Skeletal muscle tissue (tissue), 4 donors: ENCODE measurements around the gene PWP2. TPM values are rescaled to one million over a fixed set of nuclear protein-coding genes. Genes with fewer than 3 reads are reported as not detected.
"Not testable (repeated sequence)": the region's sequence is repeated elsewhere in the genome, so short reads cannot be mapped to it uniquely, and the experiment has no call there.

Experiments
- H3K27ac ChIP-seq: one replicate; pipeline ENCODE4 v1.7.0; 2013; ENCODE audit warnings: mild to moderate bottlenecking, low read depth, low read length, inconsistent platforms
- H3K27me3 ChIP-seq, 3 donors: one replicate each; pipeline ENCODE4 v1.7.0; 2013; ENCODE audit warnings: low read length in 3 of 3; ENCODE audit not compliant: control insufficient read depth in 3 of 3, insufficient read depth in 3 of 3
- H3K36me3 ChIP-seq, 3 donors: one replicate each; pipeline ENCODE4 v1.7.0; 2013; ENCODE audit warnings: low read length in 3 of 3; ENCODE audit not compliant: control insufficient read depth in 3 of 3, insufficient read depth in 3 of 3
- H3K4me1 ChIP-seq, 3 donors: one replicate each; pipeline ENCODE4 v1.7.0; 2013; ENCODE audit warnings: low read length in 3 of 3, mild to moderate bottlenecking in 3 of 3; ENCODE audit not compliant: control insufficient read depth in 3 of 3, insufficient read depth in 3 of 3
- H3K4me3 ChIP-seq, 3 donors: one replicate each; pipeline ENCODE4 v1.7.0; 2013; ENCODE audit warnings: low read length in 3 of 3
- H3K9ac ChIP-seq, 3 donors: one replicate each; pipeline ENCODE4 v1.7.0; 2013; ENCODE audit warnings: low read length in 3 of 3, mild to moderate bottlenecking in 3 of 3, moderate library complexity in 2 of 3, low read depth in 1 of 3
- H3K9me3 ChIP-seq, 3 donors: one replicate each; pipeline ENCODE4 v1.7.0; 2013; ENCODE audit warnings: low read length in 3 of 3; ENCODE audit not compliant: control insufficient read depth in 3 of 3
- total RNA-seq: library from RNA; depleted of rRNA; stranded (reverse); fragments of >200 nt; gene quantifications from one replicate; pipeline ENCODE4 v1.2.3, GENCODE V29; 2014
- donor health status: Osteomylitis.

PWP2 gene
- total RNA-seq, 1 donor from 2014 or later: 7.3 TPM

- not testable (repeated sequence) for H3K4me3 ChIP-seq, H3K9ac ChIP-seq, H3K9me3 ChIP-seq, H3K27me3 ChIP-seq, H3K36me3 ChIP-seq, H3K4me1 ChIP-seq, H3K27ac ChIP-seq
These were observed 20.6 kb downstream of the PWP2 start for GRCh38 chr21:44127827-44128226.

GRCh38 chr21:44133715-44134057 is 26.5 kb downstream of the PWP2 start:
- H3K36me3 ChIP-seq, H3K27me3 ChIP-seq, H3K9ac ChIP-seq, H3K4me3 ChIP-seq, H3K9me3 ChIP-seq, H3K4me1 ChIP-seq, H3K27ac ChIP-seq: not testable (repeated sequence)

- H3K27me3 ChIP-seq, H3K36me3 ChIP-seq, H3K4me1 ChIP-seq, H3K4me3 ChIP-seq, H3K27ac ChIP-seq, H3K9ac ChIP-seq, H3K9me3 ChIP-seq: not testable (repeated sequence)
These were observed 27.5 kb downstream of the PWP2 start for GRCh38 chr21:44134732-44135131.

GRCh38 chr21:44138039-44138438 is 30.8 kb downstream of the PWP2 start:
- not testable (repeated sequence) for H3K9ac ChIP-seq, H3K4me1 ChIP-seq, H3K27me3 ChIP-seq, H3K9me3 ChIP-seq, H3K36me3 ChIP-seq, H3K4me3 ChIP-seq, H3K27ac ChIP-seq

- not testable (repeated sequence) for H3K9ac ChIP-seq, H3K27me3 ChIP-seq, H3K36me3 ChIP-seq, H3K4me3 ChIP-seq, H3K27ac ChIP-seq, H3K4me1 ChIP-seq, H3K9me3 ChIP-seq
These were observed 32.8 kb downstream of the PWP2 start for GRCh38 chr21:44139787-44140551.

- not testable (repeated sequence) for H3K36me3 ChIP-seq, H3K4me3 ChIP-seq, H3K9ac ChIP-seq, H3K9me3 ChIP-seq, H3K27ac ChIP-seq, H3K4me1 ChIP-seq, H3K27me3 ChIP-seq
These were observed 33.3 kb downstream of the PWP2 start for GRCh38 chr21:44140552-44140932.

GRCh38 chr21:44142470-44142869 is 35.3 kb downstream of the PWP2 start:
- H3K4me3 ChIP-seq, H3K9me3 ChIP-seq, H3K4me1 ChIP-seq, H3K27me3 ChIP-seq, H3K9ac ChIP-seq, H3K27ac ChIP-seq, H3K36me3 ChIP-seq: not testable (repeated sequence)

- H3K9ac ChIP-seq, H3K4me3 ChIP-seq, H3K36me3 ChIP-seq, H3K27ac ChIP-seq, H3K4me1 ChIP-seq, H3K9me3 ChIP-seq, H3K27me3 ChIP-seq: not testable (repeated sequence)
These were observed 36.2 kb downstream of the PWP2 start for GRCh38 chr21:44143380-44143779.

GRCh38 chr21:44143996-44144395 is 36.8 kb downstream of the PWP2 start:
- H3K9ac ChIP-seq, H3K36me3 ChIP-seq, H3K4me3 ChIP-seq, H3K9me3 ChIP-seq, H3K27me3 ChIP-seq, H3K4me1 ChIP-seq, H3K27ac ChIP-seq: not testable (repeated sequence)

- not testable (repeated sequence) for H3K36me3 ChIP-seq, H3K27ac ChIP-seq, H3K9me3 ChIP-seq, H3K4me3 ChIP-seq, H3K4me1 ChIP-seq, H3K27me3 ChIP-seq, H3K9ac ChIP-seq
These were observed 37.8 kb downstream of the PWP2 start for GRCh38 chr21:44144784-44145602.
